ENCODE data around the gene BTNL8. TPM values are rescaled to one million over a fixed set of nuclear protein-coding genes. Genes with fewer than 3 reads are reported as not detected.

BTNL8 gene
- total and polyA plus RNA-seq, 4 donors, result 0.81 to 7.2 (median 2.1) TPM

DNA sequence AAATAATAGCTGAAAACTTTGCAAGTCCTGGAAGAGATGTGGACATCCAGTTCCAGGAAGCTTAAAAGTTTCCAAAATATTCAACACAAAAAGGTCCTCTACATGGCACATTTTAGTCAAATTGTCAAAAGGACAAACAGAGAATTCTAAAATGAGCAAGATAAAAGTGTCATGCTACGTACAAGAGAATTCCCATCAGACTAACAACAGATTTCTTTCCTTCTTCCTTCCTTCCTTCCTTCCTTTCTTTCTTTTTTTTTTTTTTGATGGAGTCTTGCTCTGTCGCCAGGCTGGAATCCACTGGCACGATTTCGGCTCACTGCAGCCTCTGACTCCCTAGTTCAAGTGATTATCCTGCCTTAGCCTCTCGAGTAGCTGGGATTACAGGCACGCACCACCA is 39.3 kb downstream of the BTNL8 start:
- H3K36me3 ChIP-seq (ENCODE audit: control insufficient read depth in 4 of 4, insufficient read depth in 4 of 4, low read length in 4 of 4), result no peaks in the 10 kb centered on the region
- no peak overlapping the region for H3K9ac ChIP-seq (ENCODE audit: insufficient read depth in 1 of 2, low read length in 2 of 2)
- no peak for TF ChIP-seq CTCF (IDR thresholded peaks at IDR 0.05; ENCODE audit: control extremely low read depth, extremely low read depth)
- 83 to 85% methylated on average over 6 of the region's 6 CpGs for WGBS, 2 donors
- ATAC-seq (ENCODE audit: insufficient read depth, low FRiP score) (no peak), DNase-seq (no peak)
- H3K27me3 ChIP-seq (ENCODE audit: control insufficient read depth in 3 of 3, insufficient read depth in 3 of 3, low read length in 2 of 3), result no peaks in the 10 kb centered on the region
- no peak overlapping the region for H3K27ac ChIP-seq (ENCODE audit: low read depth in 1 of 2, low read length in 1 of 2)
- H3K4me1 ChIP-seq (ENCODE audit: control insufficient read depth in 5 of 5, insufficient read depth in 5 of 5, low read length in 5 of 5), result no peaks in the 10 kb centered on the region
- no peak overlapping the region for H3K4me3 ChIP-seq
- H3K9me3 ChIP-seq (ENCODE audit: control insufficient read depth in 4 of 4, insufficient read depth in 3 of 4, low read length in 3 of 4), result peaks cover 0 to 24% (median 6%) of the 10 kb centered on the region in 4 donors

DNA sequence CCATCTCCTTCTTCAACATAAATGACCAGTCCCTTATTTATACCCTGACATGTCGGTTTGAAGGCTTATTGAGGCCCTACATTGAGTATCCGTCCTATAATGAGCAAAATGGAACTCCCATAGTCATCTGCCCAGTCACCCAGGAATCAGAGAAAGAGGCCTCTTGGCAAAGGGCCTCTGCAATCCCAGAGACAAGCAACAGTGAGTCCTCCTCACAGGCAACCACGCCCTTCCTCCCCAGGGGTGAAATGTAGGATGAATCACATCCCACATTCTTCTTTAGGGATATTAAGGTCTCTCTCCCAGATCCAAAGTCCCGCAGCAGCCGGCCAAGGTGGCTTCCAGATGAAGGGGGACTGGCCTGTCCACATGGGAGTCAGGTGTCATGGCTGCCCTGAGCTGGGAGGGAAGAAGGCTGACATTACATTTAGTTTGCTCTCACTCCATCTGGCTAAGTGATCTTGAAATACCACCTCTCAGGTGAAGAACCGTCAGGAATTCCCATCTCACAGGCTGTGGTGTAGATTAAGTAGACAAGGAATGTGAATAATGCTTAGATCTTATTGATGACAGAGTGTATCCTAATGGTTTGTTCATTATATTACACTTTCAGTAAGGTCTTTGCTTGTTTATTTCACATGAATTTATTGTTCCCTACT is 51.5 kb downstream of the BTNL8 start:
- no peaks in the 10 kb centered on the region for H3K9me3 ChIP-seq (ENCODE audit: control insufficient read depth in 4 of 4, insufficient read depth in 3 of 4, low read length in 3 of 4)
- H3K9ac ChIP-seq (ENCODE audit: insufficient read depth in 1 of 2, low read length in 2 of 2), result no peak overlapping the region
- 80 to 87% methylated on average over 6 of the region's 6 CpGs for WGBS, 2 donors
- DNase-seq, result no peak
- ATAC-seq (ENCODE audit: insufficient read depth, low FRiP score), result no peak
- no peak for TF ChIP-seq CTCF (IDR thresholded peaks at IDR 0.05; ENCODE audit: control extremely low read depth, extremely low read depth)
- H3K4me1 ChIP-seq (ENCODE audit: control insufficient read depth in 5 of 5, insufficient read depth in 5 of 5, low read length in 5 of 5), result no peaks in the 10 kb centered on the region
- no peak overlapping the region for H3K27ac ChIP-seq (ENCODE audit: low read depth in 1 of 2, low read length in 1 of 2)
- H3K36me3 ChIP-seq (ENCODE audit: control insufficient read depth in 4 of 4, insufficient read depth in 4 of 4, low read length in 4 of 4), result no peaks in the 10 kb centered on the region
- no peak overlapping the region for H3K4me3 ChIP-seq
- H3K27me3 ChIP-seq (ENCODE audit: control insufficient read depth in 3 of 3, insufficient read depth in 3 of 3, low read length in 2 of 3), result no peaks in the 10 kb centered on the region

DNA sequence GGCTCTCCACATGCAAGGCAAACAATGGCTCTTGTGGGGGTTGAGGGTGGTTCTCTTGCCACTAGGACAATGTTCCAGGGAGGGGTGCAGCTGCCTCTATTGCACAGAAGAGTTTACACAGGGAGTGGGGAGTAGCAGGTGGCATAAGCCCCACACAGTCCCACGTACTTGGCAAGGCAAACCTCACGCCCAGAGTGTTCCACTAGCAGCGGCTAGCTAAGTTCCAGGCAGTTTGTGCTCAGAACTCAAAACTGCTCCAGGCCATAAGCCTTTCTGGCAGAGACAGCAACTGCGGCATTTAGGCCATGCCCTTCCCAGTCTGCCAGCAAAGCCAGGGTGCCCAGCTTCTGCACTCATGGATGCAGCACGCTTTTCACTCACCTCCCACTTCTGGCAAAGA is 60.7 kb downstream of the BTNL8 start:
- DNase-seq, result no peak
- Histone ChIP-seq H3K4me1 (ENCODE audit: control insufficient read depth in 5 of 5, insufficient read depth in 5 of 5, low read length in 5 of 5) (no peaks in the 10 kb centered on the region), H3K27me3 (ENCODE audit: control insufficient read depth in 3 of 3, insufficient read depth in 3 of 3, low read length in 2 of 3) (no peaks in the 10 kb centered on the region), H3K27ac (ENCODE audit: low read depth in 1 of 2, low read length in 1 of 2) (no peak overlapping the region), H3K36me3 (ENCODE audit: control insufficient read depth in 4 of 4, insufficient read depth in 4 of 4, low read length in 4 of 4) (no peaks in the 10 kb centered on the region), H3K9ac (ENCODE audit: insufficient read depth in 1 of 2, low read length in 2 of 2) (no peak overlapping the region), H3K9me3 (ENCODE audit: control insufficient read depth in 4 of 4, insufficient read depth in 3 of 4, low read length in 3 of 4) (no peaks in the 10 kb centered on the region), H3K4me3 (no peak overlapping the region)
- WGBS, 2 donors, result 77 to 87% methylated on average over 5 of the region's 5 CpGs
- no peak for ATAC-seq (ENCODE audit: insufficient read depth, low FRiP score)
- no peak for TF ChIP-seq CTCF (IDR thresholded peaks at IDR 0.05; ENCODE audit: control extremely low read depth, extremely low read depth)

DNA sequence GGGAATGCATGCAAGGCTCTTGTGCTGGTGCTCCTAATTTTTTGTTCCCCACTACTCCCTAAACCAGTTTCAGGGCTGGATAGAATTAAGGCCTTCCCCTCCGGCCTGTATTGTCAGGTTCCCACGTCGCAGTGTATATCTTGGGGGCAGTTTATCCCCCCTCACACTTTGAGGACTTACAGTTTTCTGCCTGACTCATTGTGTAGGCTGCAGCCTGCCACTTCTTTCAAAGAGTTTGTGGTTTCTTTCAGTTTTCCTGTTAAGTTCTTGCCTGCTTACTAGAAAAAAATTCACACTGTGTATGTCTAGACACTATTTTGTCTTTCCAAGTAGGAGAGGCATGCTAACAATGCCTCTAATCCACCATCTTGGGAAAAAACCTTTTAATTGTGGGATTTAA is 61.2 kb downstream of the BTNL8 start:
- Histone ChIP-seq H3K4me3 (no peak overlapping the region), H3K27ac (ENCODE audit: low read depth in 1 of 2, low read length in 1 of 2) (no peak overlapping the region), H3K9me3 (ENCODE audit: control insufficient read depth in 4 of 4, insufficient read depth in 3 of 4, low read length in 3 of 4) (no peaks in the 10 kb centered on the region), H3K9ac (ENCODE audit: insufficient read depth in 1 of 2, low read length in 2 of 2) (no peak overlapping the region), H3K36me3 (ENCODE audit: control insufficient read depth in 4 of 4, insufficient read depth in 4 of 4, low read length in 4 of 4) (no peaks in the 10 kb centered on the region), H3K4me1 (ENCODE audit: control insufficient read depth in 5 of 5, insufficient read depth in 5 of 5, low read length in 5 of 5) (no peaks in the 10 kb centered on the region), H3K27me3 (ENCODE audit: control insufficient read depth in 3 of 3, insufficient read depth in 3 of 3, low read length in 2 of 3) (no peaks in the 10 kb centered on the region)
- DNase-seq (no peak), ATAC-seq (ENCODE audit: insufficient read depth, low FRiP score) (no peak)
- TF ChIP-seq CTCF (IDR thresholded peaks at IDR 0.05; ENCODE audit: control extremely low read depth, extremely low read depth), result no peak
- whole genome bisulfite sequencing, 2 donors, result 45 to 54% methylated on average over 3 of the region's 3 CpGs
